Ishikawa (cell line): ENCODE measurements around the gene HDAC8.

ENCODE experiments used
- CEBPB ChIP-seq: IDR thresholded peaks from 2 replicates; pipeline ENCODE4 v1.6.1; 2012
- EP300 ChIP-seq: IDR thresholded peaks from 2 replicates; pipeline ENCODE4 v1.6.1; 2012; ENCODE audit warnings: borderline replicate concordance
- FOXM1 ChIP-seq: IDR thresholded peaks from 2 replicates; pipeline ENCODE4 v1.6.1; 2012; ENCODE audit warnings: low read depth, borderline replicate concordance
- TAF1 ChIP-seq: IDR thresholded peaks from 2 replicates; pipeline ENCODE4 v1.6.1; 2012; ENCODE audit warnings: low read depth, mild to moderate bottlenecking

DNA sequence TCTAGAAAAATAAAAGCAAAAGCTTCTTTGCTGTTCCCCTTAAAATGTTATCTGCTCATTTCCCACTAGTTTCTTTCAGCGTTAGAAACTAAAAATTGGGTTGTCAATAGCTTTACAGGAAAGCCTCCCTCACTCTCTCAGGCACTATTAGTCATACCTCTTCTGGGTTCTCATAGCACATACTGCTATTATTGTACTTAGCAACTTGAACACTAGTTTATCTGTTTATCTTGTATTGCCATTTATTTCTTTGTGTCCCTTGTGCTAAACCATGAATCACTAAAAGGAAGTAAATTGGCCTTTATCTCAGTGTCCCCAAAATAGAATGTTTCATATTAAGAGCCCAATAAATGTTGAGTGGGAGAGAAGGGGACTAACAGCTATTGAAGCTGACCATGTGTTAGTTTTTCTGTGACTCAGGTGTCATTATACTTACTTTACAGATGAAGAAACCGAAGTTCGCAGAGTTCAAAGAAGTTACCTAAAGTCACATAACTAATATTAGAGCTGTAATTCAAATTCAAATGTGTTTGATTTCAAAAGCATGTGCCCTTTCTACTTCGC is 142.2 kb downstream of the HDAC8 start:
- TF ChIP-seq EP300 (no peak), FOXM1 (no peak), TAF1 (no peak), CEBPB (no peak)
